IMR-90 (cell line): ENCODE measurements around the gene IPO13. TPM values are rescaled to one million over a fixed set of nuclear protein-coding genes. Genes with fewer than 3 reads are reported as not detected.

ENCODE experiments used
- ATAC-seq: fragments of 200-7000 bp; cut with Tn5 transposase; 2 replicates; pipeline ENCODE4 v1.9.1; 2020; ENCODE audit warnings: low read depth, mild to moderate bottlenecking, moderate library complexity
- BruUV-seq: library from RNA; stranded (reverse); fragments of 400-500 nt; replicated peaks from 2 replicates; lab custom pipeline; 2021; lab: Mats Ljungman, UMichigan
- CTCF ChIA-PET: fragments of 300-600 bp; formaldehyde crosslinking; extraction: SDS; loops from one replicate; lab custom pipeline; 2021; ENCODE audit warnings: antibody characterized with exemption; lab: Yijun Ruan, JAX
- POLR2A ChIA-PET: fragments of 300-600 bp; sonication (Branson Sonifier 250); formaldehyde crosslinking; loops from one replicate; lab custom pipeline; 2022; ENCODE audit warnings: antibody characterized with exemption; ENCODE audit not compliant: unreplicated experiment; lab: Charles Lee
- DNase-seq: peaks from one replicate; pipeline ENCODE4 v3.0.0; 2013
- H2AFZ ChIP-seq: replicated peaks from 2 replicates; pipeline ENCODE3; 2013; ENCODE audit warnings: low read length, mild to moderate bottlenecking; ENCODE audit not compliant: poor library complexity
- H2AK5ac ChIP-seq: 2 replicates; pipeline ENCODE4 v1.6.1; 2013; ENCODE audit warnings: low read depth, low read length, inconsistent platforms
- H2AK9ac ChIP-seq: replicated peaks from 2 replicates; pipeline ENCODE3; 2013; ENCODE audit warnings: mild to moderate bottlenecking, low read depth, low read length, moderate library complexity; ENCODE audit not compliant: poor library complexity
- H2BK120ac ChIP-seq: 2 replicates; pipeline ENCODE4 v1.6.1; 2013; ENCODE audit warnings: low read depth, low read length, inconsistent platforms
- H2BK15ac ChIP-seq: 3 replicates; pipeline ENCODE4 v1.6.1; 2013; ENCODE audit warnings: low read depth, low read length, inconsistent platforms
- H2BK20ac ChIP-seq: 2 replicates; pipeline ENCODE4 v1.6.1; 2013; ENCODE audit warnings: low read depth, mild to moderate bottlenecking, inconsistent platforms, low read length, moderate library complexity
- H2BK5ac ChIP-seq: 2 replicates; pipeline ENCODE4 v1.6.1; 2013; ENCODE audit warnings: mild to moderate bottlenecking, low read depth, low read length, inconsistent platforms; ENCODE audit not compliant: poor library complexity, severe bottlenecking
- H3K14ac ChIP-seq: replicated peaks from 2 replicates; pipeline ENCODE4 v1.6.1; 2013; ENCODE audit warnings: low read depth, low read length, inconsistent platforms
- H3K18ac ChIP-seq: 2 replicates; pipeline ENCODE4 v1.6.1; 2013; ENCODE audit warnings: low read depth, low read length, control low read depth
- H3K23ac ChIP-seq: 2 replicates; pipeline ENCODE4 v1.6.1; 2013; ENCODE audit warnings: low read depth, low read length, inconsistent platforms
- H3K27ac ChIP-seq: 2 replicates; pipeline ENCODE4 v1.5.1; 2013; ENCODE audit warnings: mild to moderate bottlenecking, control low read depth, low read length; ENCODE audit not compliant: insufficient read depth
- H3K27me3 ChIP-seq: 2 replicates; pipeline ENCODE4 v1.6.1; 2013; ENCODE audit warnings: low read length; ENCODE audit not compliant: control insufficient read depth, insufficient read depth
- H3K36me3 ChIP-seq: 2 replicates; pipeline ENCODE4 v1.6.1; 2013; ENCODE audit warnings: low read length, mixed read lengths; ENCODE audit not compliant: control insufficient read depth, insufficient read depth
- H3K4ac ChIP-seq: 2 replicates; pipeline ENCODE4 v1.6.1; 2013; ENCODE audit warnings: low read depth, low read length, inconsistent platforms
- H3K4me1 ChIP-seq: 2 replicates; pipeline ENCODE4 v1.6.1; 2013; ENCODE audit warnings: low read length, mixed read lengths; ENCODE audit not compliant: control insufficient read depth, insufficient read depth
- H3K4me2 ChIP-seq: 2 replicates; pipeline ENCODE4 v1.6.1; 2013; ENCODE audit warnings: low read depth, mild to moderate bottlenecking, control low read depth, low read length, moderate library complexity
- H3K4me3 ChIP-seq: 2 replicates; pipeline ENCODE4 v1.5.1; 2013; ENCODE audit warnings: low read depth, mild to moderate bottlenecking, control low read depth, low read length, moderate library complexity; ENCODE audit not compliant: insufficient read depth
- H3K56ac ChIP-seq: 2 replicates; pipeline ENCODE4 v1.6.1; 2013; ENCODE audit warnings: low read length, inconsistent platforms; ENCODE audit not compliant: insufficient read depth; ENCODE audit errors: extremely low read depth
- H3K79me1 ChIP-seq, 2 experiments: 2 replicates each; pipeline ENCODE4 v1.6.1; 2013; ENCODE audit warnings: low read length in 2 of 2, inconsistent platforms in 1 of 2, low read depth in 1 of 2
- H3K9ac ChIP-seq: 2 replicates; pipeline ENCODE4 v1.6.1; 2013; ENCODE audit warnings: low read depth, low read length, control low read depth
- H3K9me1 ChIP-seq: 2 replicates; pipeline ENCODE4 v1.6.1; 2013; ENCODE audit warnings: low read length, inconsistent platforms; ENCODE audit not compliant: insufficient read depth
- H3K9me3 ChIP-seq: 2 replicates; pipeline ENCODE4 v1.6.1; 2013; ENCODE audit warnings: low read length; ENCODE audit not compliant: control insufficient read depth, insufficient read depth
- H4K20me1 ChIP-seq: 2 replicates; pipeline ENCODE4 v1.6.1; 2013; ENCODE audit warnings: low read length, inconsistent platforms; ENCODE audit not compliant: insufficient read depth
- H4K5ac ChIP-seq: 2 replicates; pipeline ENCODE4 v1.6.1; 2013; ENCODE audit warnings: mild to moderate bottlenecking, low read depth, low read length, control low read depth
- H4K8ac ChIP-seq, 2 experiments: 2 replicates each; pipeline ENCODE4 v1.6.1; 2013; ENCODE audit warnings: low read depth in 2 of 2, low read length in 2 of 2, control low read depth in 1 of 2, inconsistent platforms in 1 of 2
- H4K91ac ChIP-seq: 2 replicates; pipeline ENCODE4 v1.6.1; 2013; ENCODE audit warnings: low read depth, low read length, inconsistent platforms; ENCODE audit not compliant: insufficient read depth
- MAFK ChIP-seq: IDR thresholded peaks from 2 replicates; pipeline ENCODE4 v1.6.1; 2012; ENCODE audit warnings: low read depth, low read length, improper control_type of control experiment
- MXI1 ChIP-seq: IDR thresholded peaks from 2 replicates; pipeline ENCODE4 v1.6.1; 2012; ENCODE audit warnings: low read depth, mild to moderate bottlenecking, low read length, moderate library complexity, borderline replicate concordance
- POLR2A ChIP-seq: IDR thresholded peaks from 2 replicates; pipeline ENCODE4 v1.6.1; 2012; ENCODE audit warnings: mild to moderate bottlenecking, low read depth, low read length
- RCOR1 ChIP-seq: IDR thresholded peaks from 2 replicates; pipeline ENCODE4 v1.6.1; 2012; ENCODE audit warnings: mild to moderate bottlenecking, low read length, improper control_type of control experiment; ENCODE audit not compliant: insufficient replicate concordance
- RFX5 ChIP-seq: IDR thresholded peaks from 2 replicates; pipeline ENCODE4 v1.8.0; 2012; ENCODE audit warnings: low read depth, mild to moderate bottlenecking, low read length, moderate library complexity
- SMC3 ChIP-seq: fragments of 150-350 bp; IDR thresholded peaks from 2 replicates; pipeline ENCODE4 v1.6.1; 2016; ENCODE audit warnings: low read depth, mild to moderate bottlenecking, antibody characterized with exemption, low read length, moderate library complexity
- WGBS, 2 experiments: methylation state at CpG; one replicate each; pipeline versions ENCODE4 v1.1.5 to v1.1.7; 2013; ENCODE audit warnings: missing lambda C conversion rate in 2 of 2; ENCODE audit not compliant: insufficient read length in 1 of 2; ENCODE audit errors: extremely low coverage in 2 of 2; 5-methylcytosine and 5-hydroxymethylcytosine counted together
- dilution Hi-C: fragments of 300-500 bp; cut with HindIII; formaldehyde crosslinking; loops from one replicate; pipeline ENCODE4 v1.14.3; 2018; ENCODE audit warnings: low sequenced_read_pairs; ENCODE audit not compliant: unreplicated experiment
- in situ Hi-C: fragments of 300-500 bp; cut with MboI; formaldehyde crosslinking; loops from 3 replicates; pipeline ENCODE4 v1.14.3; 2019; ENCODE audit warnings: low sequenced_read_pairs, inconsistent platforms, mixed read lengths
- intact Hi-C: fragments of 100-400 bp; cut with micrococcal nuclease; formaldehyde crosslinking; loops from 2 replicates; pipeline ENCODE4 v1.10.0; 2022
- polyA plus RNA-seq, 3 experiments: library from polyadenylated mRNA; depleted of rRNA; stranded (reverse); fragments of >200 nt; gene quantifications; 2 replicates each; pipeline ENCODE4 v1.2.3, GENCODE V29; 2012; ENCODE audit warnings: low replicate concordance in 1 of 3
- total RNA-seq: library from RNA; depleted of rRNA; stranded (reverse); fragments of >200 nt; gene quantifications from 2 replicates; pipeline ENCODE4 v1.2.3, GENCODE V29; 2012

IPO13 gene
- total and polyA plus RNA-seq, 2 of the 4 experiments (the other 2 are of a cell fraction): 15.2 to 18.7 TPM

DNA sequence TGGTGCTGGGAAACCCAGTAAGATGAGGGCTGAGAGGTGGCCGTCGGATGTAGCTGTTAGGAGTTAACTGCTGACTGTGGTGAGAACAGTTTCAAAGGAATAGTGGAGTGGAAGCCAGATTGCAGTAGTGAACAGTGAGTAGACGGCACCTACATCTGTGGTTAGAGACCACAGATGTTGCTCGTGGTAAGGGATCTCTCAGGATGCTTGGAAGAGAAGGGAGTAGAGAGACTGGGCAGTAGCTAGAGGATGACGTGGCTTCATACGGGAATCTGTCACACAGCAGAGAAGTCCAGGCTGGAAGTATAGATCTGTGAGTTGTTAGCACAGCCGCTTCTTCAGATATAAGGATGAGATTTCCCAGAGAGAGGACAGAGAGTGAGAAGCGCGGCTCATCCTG, 20.9 kb upstream of the IPO13 start:
- H3K18ac ChIP-seq: no peak overlapping the region
- ATAC-seq (no peak), DNase-seq (no peak)
- intact Hi-C loops (no loop called here), in situ Hi-C loops (no loop called here), dilution Hi-C loops (no loop called here)
- H4K91ac ChIP-seq: no peak overlapping the region
- H3K9ac ChIP-seq: no peak overlapping the region
- H4K5ac ChIP-seq: no peak overlapping the region
- no peak overlapping the region for H4K8ac ChIP-seq
- no peak overlapping the region for H2AK5ac ChIP-seq
- H4K20me1 ChIP-seq: no peaks in the 10 kb centered on the region
- no peak overlapping the region for H3K23ac ChIP-seq
- H3K36me3 ChIP-seq: peaks cover 11% of the 10 kb centered on the region
- WGBS, 2 experiments: 96% methylated on average over 8 of the region's 9 CpGs; no CpG with 5 or more reads in 1 of the 2 experiments
- no peak overlapping the region for H2BK120ac ChIP-seq
- ChIA-PET POLR2A (no interaction called here), CTCF (interaction anchor here (1.0 kb wide), 1 partner anchor 9 kb away, joined by 6 read pairs; no protein-coding TSS in a partner anchor)
- no peak overlapping the region for H3K4me3 ChIP-seq
- no peak overlapping the region for H3K56ac ChIP-seq
- no peak overlapping the region for H2AK9ac ChIP-seq
- H3K4me2 ChIP-seq: no peak overlapping the region
- H3K27me3 ChIP-seq: no peaks in the 10 kb centered on the region
- H3K9me1 ChIP-seq: peaks cover 14% of the 10 kb centered on the region; the same call in 1 of the 2 replicates
- H2AFZ ChIP-seq: no peak overlapping the region
- no peak overlapping the region for H3K14ac ChIP-seq
- H3K4me1 ChIP-seq: peaks cover 1% of the 10 kb centered on the region; the same call in 1 of the 2 replicates
- no peak overlapping the region for H2BK15ac ChIP-seq
- H3K4ac ChIP-seq: no peak overlapping the region
- H3K27ac ChIP-seq: no peak overlapping the region
- no peak overlapping the region for H2BK5ac ChIP-seq
- 0 out of 4 replicates have a peak, but pooled peaks cover 0 to 4% of the 10 kb centered on the region in 2 experiments for H3K79me1 ChIP-seq
- H2BK20ac ChIP-seq: no peak overlapping the region
- peaks cover 5% of the 10 kb centered on the region for H3K9me3 ChIP-seq
- BruUV-seq: no TSS peak
- TF ChIP-seq RCOR1 (no peak), MAFK (no peak), POLR2A (no peak), MXI1 (no peak), SMC3 (no peak), RFX5 (no peak)
